Esophagus squamous epithelium (tissue), 4 donors: ENCODE measurements around the gene SPINK6.

Source experiments
- CTCF ChIP-seq, 6 experiments: fragments of 450-650 bp in 4 of 6; fragments of 200-600 bp in 2 of 6; sonication (generic) in 2 of 6; IDR thresholded peaks; one replicate each; pipeline ENCODE4 v1.5.1; 2016 to 2019; ENCODE audit warnings: antibody characterized with exemption in 6 of 6, mild to moderate bottlenecking in 4 of 6, moderate library complexity in 4 of 6
- POLR2A ChIP-seq, 4 donors: fragments of 450-650 bp; IDR thresholded peaks; one replicate each; pipeline ENCODE4 v1.6.1; 2017; ENCODE audit warnings: antibody characterized with exemption in 4 of 4, mild to moderate bottlenecking in 4 of 4, moderate library complexity in 3 of 4

GRCh38 chr5:148186248-148187003 is 16.4 kb upstream of the SPINK6 start:
- no peak for TF ChIP-seq POLR2A (IDR thresholded peaks at IDR 0.05)
- TF ChIP-seq CTCF (IDR thresholded peaks at IDR 0.05), result no peak
